Measurements from ENCODE around the gene FAM120A. TPM values are rescaled to one million over a fixed set of nuclear protein-coding genes. Genes with fewer than 3 reads are reported as not detected.

The FAM120A gene
- total and polyA plus RNA-seq, 4 donors, result 28.3 to 91.0 (median 50.3) TPM

DNA sequence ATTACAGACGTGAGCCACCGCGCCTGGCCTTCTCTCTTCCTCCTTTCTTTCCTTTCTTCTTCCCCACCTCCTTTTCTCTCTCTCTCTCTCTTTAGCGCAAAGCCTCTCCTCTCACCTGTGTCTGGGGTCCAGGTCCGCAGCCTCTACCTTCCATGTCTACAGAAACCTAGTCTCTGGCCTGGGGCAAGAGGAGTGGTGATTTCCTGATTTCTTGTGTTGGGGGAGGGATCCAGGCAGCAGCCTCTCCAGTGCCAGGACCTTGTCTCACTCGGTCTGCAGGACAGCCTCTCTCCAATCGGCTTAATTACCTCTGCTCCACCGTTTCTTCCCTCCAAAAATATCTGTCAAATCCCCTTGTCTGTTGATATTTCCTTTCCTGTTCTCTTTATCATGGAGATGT is 16.1 kb upstream of the FAM120A start:
- Histone ChIP-seq H3K9me3 (ENCODE audit: control insufficient read depth in 4 of 4, low read length in 3 of 4) (no peaks in the 10 kb centered on the region), H3K4me1 (ENCODE audit: control insufficient read depth in 4 of 4, insufficient read depth in 4 of 4, low read length in 3 of 4) (peaks cover 0 to 4% (median 0%) of the 10 kb centered on the region in 4 donors), H3K9ac (ENCODE audit: low read depth in 1 of 2, low read length in 2 of 2) (no peak overlapping the region), H3K4me3 (ENCODE audit: low read depth in 1 of 3, low read length in 3 of 3) (no peak overlapping the region), H3K27me3 (ENCODE audit: control insufficient read depth in 4 of 4, insufficient read depth in 4 of 4, low read length in 3 of 4) (no peaks in the 10 kb centered on the region), H3K27ac (ENCODE audit: low read depth in 1 of 2, low read length in 2 of 2) (no peak overlapping the region), H3K36me3 (ENCODE audit: control insufficient read depth in 4 of 4, insufficient read depth in 3 of 4, low read depth in 1 of 4, low read length in 3 of 4) (no peaks in the 10 kb centered on the region)
- no peak for DNase-seq (ENCODE audit: low spot score)
- TF ChIP-seq MAX (IDR thresholded peaks at IDR 0.05), result no peak
- 91% methylated on average over 8 of the region's 8 CpGs for WGBS

DNA sequence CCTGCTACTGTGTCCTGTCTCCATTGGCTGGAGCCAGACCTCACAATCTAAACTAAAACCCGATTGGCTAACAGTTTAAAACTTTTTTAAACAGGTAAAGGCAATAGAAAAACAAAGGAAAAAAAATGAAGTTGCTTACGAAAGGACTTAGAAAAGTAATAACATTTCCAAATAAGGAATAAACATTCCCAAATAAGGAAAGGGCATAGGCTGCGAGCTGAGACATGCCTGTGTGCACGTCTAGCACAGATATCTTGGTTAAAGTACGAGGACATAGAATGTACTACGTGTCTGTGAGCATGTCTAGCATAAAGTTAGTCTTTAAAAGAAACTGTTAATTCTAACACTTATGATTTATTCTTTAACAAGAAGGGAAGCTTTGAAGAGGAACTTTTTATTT is 15.3 kb upstream of the FAM120A start:
- TF ChIP-seq, protein P1, sequence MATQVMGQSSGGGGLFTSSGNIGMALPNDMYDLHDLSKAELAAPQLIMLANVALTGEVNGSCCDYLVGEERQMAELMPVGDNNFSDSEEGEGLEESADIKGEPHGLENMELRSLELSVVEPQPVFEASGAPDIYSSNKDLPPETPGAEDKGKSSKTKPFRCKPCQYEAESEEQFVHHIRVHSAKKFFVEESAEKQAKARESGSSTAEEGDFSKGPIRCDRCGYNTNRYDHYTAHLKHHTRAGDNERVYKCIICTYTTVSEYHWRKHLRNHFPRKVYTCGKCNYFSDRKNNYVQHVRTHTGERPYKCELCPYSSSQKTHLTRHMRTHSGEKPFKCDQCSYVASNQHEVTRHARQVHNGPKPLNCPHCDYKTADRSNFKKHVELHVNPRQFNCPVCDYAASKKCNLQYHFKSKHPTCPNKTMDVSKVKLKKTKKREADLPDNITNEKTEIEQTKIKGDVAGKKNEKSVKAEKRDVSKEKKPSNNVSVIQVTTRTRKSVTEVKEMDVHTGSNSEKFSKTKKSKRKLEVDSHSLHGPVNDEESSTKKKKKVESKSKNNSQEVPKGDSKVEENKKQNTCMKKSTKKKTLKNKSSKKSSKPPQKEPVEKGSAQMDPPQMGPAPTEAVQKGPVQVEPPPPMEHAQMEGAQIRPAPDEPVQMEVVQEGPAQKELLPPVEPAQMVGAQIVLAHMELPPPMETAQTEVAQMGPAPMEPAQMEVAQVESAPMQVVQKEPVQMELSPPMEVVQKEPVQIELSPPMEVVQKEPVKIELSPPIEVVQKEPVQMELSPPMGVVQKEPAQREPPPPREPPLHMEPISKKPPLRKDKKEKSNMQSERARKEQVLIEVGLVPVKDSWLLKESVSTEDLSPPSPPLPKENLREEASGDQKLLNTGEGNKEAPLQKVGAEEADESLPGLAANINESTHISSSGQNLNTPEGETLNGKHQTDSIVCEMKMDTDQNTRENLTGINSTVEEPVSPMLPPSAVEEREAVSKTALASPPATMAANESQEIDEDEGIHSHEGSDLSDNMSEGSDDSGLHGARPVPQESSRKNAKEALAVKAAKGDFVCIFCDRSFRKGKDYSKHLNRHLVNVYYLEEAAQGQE (IDR thresholded peaks at IDR 0.05), result no peak
- TF ChIP-seq MAX (IDR thresholded peaks at IDR 0.05), result no peak
- no peak for TF ChIP-seq YY1 (IDR thresholded peaks at IDR 0.05)
- TF ChIP-seq SP1 (IDR thresholded peaks at IDR 0.05), result no peak
- no peak for TF ChIP-seq CTCF (IDR thresholded peaks at IDR 0.05; ENCODE audit: low read depth, low read length, missing input control)
- TF ChIP-seq RAD21 (IDR thresholded peaks at IDR 0.05), result no peak
- no peak for TF ChIP-seq NR2F2 (IDR thresholded peaks at IDR 0.05)
- no peak for TF ChIP-seq EGR1 (IDR thresholded peaks at IDR 0.05; ENCODE audit: low read depth in 2 of 2)
- TF ChIP-seq GABPA (IDR thresholded peaks at IDR 0.05 in 1 of 2, conservative IDR thresholded peaks at IDR 0.05 in 1 of 2), result no peak
- TF ChIP-seq JUND (IDR thresholded peaks at IDR 0.05), result no peak
- H3K36me3 ChIP-seq (ENCODE audit: control insufficient read depth in 4 of 4, insufficient read depth in 3 of 4, low read depth in 1 of 4, low read length in 3 of 4), result no peaks in the 10 kb centered on the region
- no peak overlapping the region for H3K4me3 ChIP-seq (ENCODE audit: low read depth in 1 of 3, low read length in 3 of 3)
- WGBS, result 94% methylated on average over 6 of the region's 6 CpGs
- no peak overlapping the region for H3K9ac ChIP-seq (ENCODE audit: low read depth in 1 of 2, low read length in 2 of 2)
- H3K4me1 ChIP-seq (ENCODE audit: control insufficient read depth in 4 of 4, insufficient read depth in 4 of 4, low read length in 3 of 4), result peaks cover 0 to 2% (median 0%) of the 10 kb centered on the region in 4 donors
- no peak overlapping the region for H3K27ac ChIP-seq (ENCODE audit: low read depth in 1 of 2, low read length in 2 of 2)
- no peaks in the 10 kb centered on the region for H3K27me3 ChIP-seq (ENCODE audit: control insufficient read depth in 4 of 4, insufficient read depth in 4 of 4, low read length in 3 of 4)
- no peak for DNase-seq (ENCODE audit: low spot score)
- no peaks in the 10 kb centered on the region for H3K9me3 ChIP-seq (ENCODE audit: control insufficient read depth in 4 of 4, low read length in 3 of 4)

- 97% methylated on average over 7 of the region's 7 CpGs for WGBS
- Histone ChIP-seq H3K4me1 (ENCODE audit: control insufficient read depth in 4 of 4, insufficient read depth in 4 of 4, low read length in 3 of 4) (peaks cover 0 to 2% (median 0%) of the 10 kb centered on the region in 4 donors), H3K9ac (ENCODE audit: low read depth in 1 of 2, low read length in 2 of 2) (no peak overlapping the region), H3K4me3 (ENCODE audit: low read depth in 1 of 3, low read length in 3 of 3) (no peak overlapping the region), H3K27me3 (ENCODE audit: control insufficient read depth in 4 of 4, insufficient read depth in 4 of 4, low read length in 3 of 4) (no peaks in the 10 kb centered on the region), H3K9me3 (ENCODE audit: control insufficient read depth in 4 of 4, low read length in 3 of 4) (no peaks in the 10 kb centered on the region), H3K36me3 (ENCODE audit: control insufficient read depth in 4 of 4, insufficient read depth in 3 of 4, low read depth in 1 of 4, low read length in 3 of 4) (no peaks in the 10 kb centered on the region), H3K27ac (ENCODE audit: low read depth in 1 of 2, low read length in 2 of 2) (no peak overlapping the region)
- no peak for DNase-seq (ENCODE audit: low spot score)
- TF ChIP-seq, protein P1 (IDR thresholded peaks at IDR 0.05), result no peak
- TF ChIP-seq FOXA2 (IDR thresholded peaks at IDR 0.05), result no peak
- no peak for TF ChIP-seq FOXA1 (IDR thresholded peaks at IDR 0.05)
- TF ChIP-seq CTCF (IDR thresholded peaks at IDR 0.05; ENCODE audit: low read depth, low read length, missing input control), result no peak
- TF ChIP-seq EGR1 (IDR thresholded peaks at IDR 0.05; ENCODE audit: low read depth in 2 of 2), result no peak
- TF ChIP-seq RXRA (IDR thresholded peaks at IDR 0.05), result no peak
- TF ChIP-seq SP1 (IDR thresholded peaks at IDR 0.05), result no peak
- no peak for TF ChIP-seq HNF4A (conservative IDR thresholded peaks at IDR 0.05)
- no peak for TF ChIP-seq NR2F2 (IDR thresholded peaks at IDR 0.05)
Observed at GRCh38 chr9:93436655-93437407, 14.7 kb upstream of the FAM120A start.
